DOHH2 (cell line): Measurements from ENCODE around the gene SCNN1B.

Source experiments
- CTCF ChIP-seq: fragments of 200-600 bp; sonication (generic); IDR thresholded peaks from one replicate; pipeline ENCODE4 v1.5.1; 2014; ENCODE audit warnings: antibody characterized with exemption, mild to moderate bottlenecking, low read depth, low read length; ENCODE audit not compliant: poor library complexity, severe bottlenecking
- EZH2phosphoT487 ChIP-seq: fragments of 200-600 bp; sonication (generic); IDR thresholded peaks from 2 replicates; pipeline ENCODE4 v1.6.1; 2017; ENCODE audit warnings: borderline replicate concordance, mild to moderate bottlenecking, antibody characterized with exemption, low read length, moderate library complexity, mixed read lengths

GRCh38 chr16:23367988-23368387 is 65.9 kb downstream of the SCNN1B start:
- TF ChIP-seq CTCF: no peak
- TF ChIP-seq EZH2phosphoT487: no peak
